HEK293 (cell line): Measurements from ENCODE around the gene FERMT2.

Experiments
- CTCF ChIA-PET: fragments of 350-600 bp; formaldehyde crosslinking; extraction: SDS; loops from one replicate; lab custom pipeline; 2021; ENCODE audit warnings: antibody characterized with exemption; lab: Yijun Ruan, JAX
- POLR2A ChIA-PET: fragments of 300-600 bp; formaldehyde crosslinking; extraction: SDS; loops from one replicate; lab custom pipeline; 2020; ENCODE audit warnings: antibody characterized with exemption, inconsistent platforms; lab: Yijun Ruan, JAX
- H3K27ac ChIP-seq: fragments of 200-500 bp; sonication (Bioruptor generic); 2 replicates; pipeline ENCODE4 v1.5.1; 2014; ENCODE audit warnings: low read depth, low read length, control low read depth, inconsistent platforms; ENCODE audit errors: extremely low read depth
- H3K36me3 ChIP-seq, 2 experiments: fragments of 200-500 bp in 1 of 2; sonication (Bioruptor generic) in 1 of 2; 1 replicate in 1 of 2; 2 replicates in 1 of 2; pipeline ENCODE4 v1.5.1; 2014 to 2017; ENCODE audit warnings: inconsistent platforms in 2 of 2, low read length in 2 of 2; ENCODE audit not compliant: control insufficient read depth in 2 of 2, insufficient read depth in 1 of 2
- H3K4me1 ChIP-seq: fragments of 200-500 bp; sonication (Bioruptor generic); 2 replicates; pipeline ENCODE4 v1.5.1; 2014; ENCODE audit warnings: mild to moderate bottlenecking, low read length, inconsistent platforms; ENCODE audit not compliant: control insufficient read depth, insufficient read depth
- H3K4me3 ChIP-seq: 2 replicates; pipeline ENCODE4 v1.5.1; 2011; ENCODE audit warnings: low read depth, mild to moderate bottlenecking, control low read depth, low read length, moderate library complexity
- H3K9me3 ChIP-seq: fragments of 200-500 bp; sonication (Bioruptor generic); 2 replicates; pipeline ENCODE4 v1.5.1; 2014; ENCODE audit warnings: low read depth, low read length, inconsistent platforms; ENCODE audit not compliant: control insufficient read depth, insufficient read depth
- GLIS1 ChIP-seq: fragments of 450-650 bp; formaldehyde crosslinking; IDR thresholded peaks from 2 replicates; pipeline ENCODE4 v1.5.1; 2016; ENCODE audit warnings: missing biosample characterization, missing genetic modification characterization
- KLF1 ChIP-seq: fragments of 450-650 bp; formaldehyde crosslinking; IDR thresholded peaks from 2 replicates; pipeline ENCODE4 v1.5.1; 2016; ENCODE audit warnings: missing biosample characterization, missing genetic modification characterization
- OVOL3 ChIP-seq: fragments of 450-650 bp; formaldehyde crosslinking; IDR thresholded peaks from 2 replicates; pipeline ENCODE4 v1.5.1; 2016; ENCODE audit warnings: missing biosample characterization, missing genetic modification characterization
- RBAK ChIP-seq: fragments of 450-650 bp; formaldehyde crosslinking; IDR thresholded peaks from 2 replicates; pipeline ENCODE4 v1.5.1; 2016; ENCODE audit warnings: missing biosample characterization, missing genetic modification characterization
- YY2 ChIP-seq: fragments of 450-650 bp; formaldehyde crosslinking; IDR thresholded peaks from 2 replicates; pipeline ENCODE4 v1.5.1; 2016; ENCODE audit warnings: missing biosample characterization, missing genetic modification characterization
- ZEB2 ChIP-seq: fragments of 450-650 bp; formaldehyde crosslinking; IDR thresholded peaks from 2 replicates; pipeline ENCODE4 v1.5.1; 2016; ENCODE audit warnings: missing biosample characterization, missing genetic modification characterization
- ZFP69B ChIP-seq: fragments of 450-650 bp; formaldehyde crosslinking; IDR thresholded peaks from 2 replicates; pipeline ENCODE4 v1.5.1; 2016; ENCODE audit warnings: missing biosample characterization, missing genetic modification characterization
- ZNF175 ChIP-seq: fragments of 450-650 bp; formaldehyde crosslinking; IDR thresholded peaks from 2 replicates; pipeline ENCODE4 v1.5.1; 2016; ENCODE audit warnings: missing biosample characterization, missing genetic modification characterization
- ZNF335 ChIP-seq: fragments of 450-650 bp; formaldehyde crosslinking; conservative IDR thresholded peaks from 2 replicates; pipeline ENCODE4 v1.5.1; 2016; ENCODE audit warnings: missing biosample characterization, missing genetic modification characterization
- ZNF426 ChIP-seq: fragments of 450-650 bp; formaldehyde crosslinking; IDR thresholded peaks from 2 replicates; pipeline ENCODE4 v1.5.1; 2017; ENCODE audit warnings: missing biosample characterization, missing genetic modification characterization, mild to moderate bottlenecking, inconsistent platforms, moderate library complexity
- ZNF473 ChIP-seq: fragments of 450-650 bp; formaldehyde crosslinking; IDR thresholded peaks from 2 replicates; pipeline ENCODE4 v1.5.1; 2017; ENCODE audit warnings: missing biosample characterization, missing genetic modification characterization
- ZNF558 ChIP-seq: fragments of 450-650 bp; formaldehyde crosslinking; IDR thresholded peaks from 2 replicates; pipeline ENCODE4 v1.5.1; 2016; ENCODE audit warnings: missing biosample characterization, missing genetic modification characterization
- ZNF560 ChIP-seq: fragments of 450-650 bp; formaldehyde crosslinking; IDR thresholded peaks from 2 replicates; pipeline ENCODE4 v1.5.1; 2017; ENCODE audit warnings: missing biosample characterization, missing genetic modification characterization, borderline replicate concordance
- ZNF623 ChIP-seq: fragments of 450-650 bp; formaldehyde crosslinking; IDR thresholded peaks from 2 replicates; pipeline ENCODE4 v1.5.1; 2016; ENCODE audit warnings: missing biosample characterization, missing genetic modification characterization
- ZNF629 ChIP-seq: fragments of 450-650 bp; formaldehyde crosslinking; IDR thresholded peaks from 2 replicates; pipeline ENCODE4 v1.5.1; 2017; ENCODE audit warnings: missing biosample characterization, missing genetic modification characterization
- ZNF785 ChIP-seq: fragments of 450-650 bp; formaldehyde crosslinking; IDR thresholded peaks from 2 replicates; pipeline ENCODE4 v1.5.1; 2016; ENCODE audit warnings: missing biosample characterization, missing genetic modification characterization
- ZNF830 ChIP-seq: fragments of 450-650 bp; IDR thresholded peaks from 2 replicates; pipeline ENCODE4 v1.5.0; 2018; ENCODE audit warnings: missing biosample characterization, missing genetic modification characterization, low read depth, mild to moderate bottlenecking, moderate library complexity
- ZNF837 ChIP-seq: fragments of 450-650 bp; formaldehyde crosslinking; IDR thresholded peaks from 2 replicates; pipeline ENCODE4 v1.5.1; 2016; ENCODE audit warnings: missing biosample characterization, missing genetic modification characterization
- ZNF843 ChIP-seq: fragments of 450-650 bp; formaldehyde crosslinking; IDR thresholded peaks from 2 replicates; pipeline ENCODE4 v1.5.1; 2016; ENCODE audit warnings: missing biosample characterization, missing genetic modification characterization
- TF ChIP-seq, protein P1 (sequence below): fragments of 450-650 bp; formaldehyde crosslinking; optimal IDR thresholded peaks from 2 replicates; pipeline ENCODE3; 2016; ENCODE audit warnings: missing biosample characterization, mild to moderate bottlenecking, missing genetic modification characterization
- TF ChIP-seq, protein P2 (sequence below): fragments of 450-650 bp; formaldehyde crosslinking; IDR thresholded peaks from 2 replicates; pipeline ENCODE4 v1.5.1; 2017; ENCODE audit warnings: missing biosample characterization, missing genetic modification characterization
- TF ChIP-seq, protein P3 (sequence below): fragments of 450-650 bp; formaldehyde crosslinking; IDR thresholded peaks from 2 replicates; pipeline ENCODE4 v1.5.1; 2017; ENCODE audit warnings: missing biosample characterization, missing genetic modification characterization
- TF ChIP-seq, protein P4 (sequence below): fragments of 450-650 bp; formaldehyde crosslinking; IDR thresholded peaks from 2 replicates; pipeline ENCODE4 v1.5.1; 2016; ENCODE audit warnings: missing biosample characterization, missing genetic modification characterization
- TF ChIP-seq, protein P5 (sequence below): fragments of 450-650 bp; formaldehyde crosslinking; IDR thresholded peaks from 2 replicates; pipeline ENCODE4 v1.5.1; 2016; ENCODE audit warnings: missing biosample characterization, missing genetic modification characterization
- TF ChIP-seq, protein P6 (sequence below): fragments of 450-650 bp; formaldehyde crosslinking; IDR thresholded peaks from 2 replicates; pipeline ENCODE4 v1.5.1; 2016; ENCODE audit warnings: missing biosample characterization, missing genetic modification characterization
- TF ChIP-seq, protein P7 (sequence below): fragments of 450-650 bp; formaldehyde crosslinking; IDR thresholded peaks from 2 replicates; pipeline ENCODE4 v1.5.1; 2017; ENCODE audit warnings: missing biosample characterization, missing genetic modification characterization

FERMT2 gene

DNA sequence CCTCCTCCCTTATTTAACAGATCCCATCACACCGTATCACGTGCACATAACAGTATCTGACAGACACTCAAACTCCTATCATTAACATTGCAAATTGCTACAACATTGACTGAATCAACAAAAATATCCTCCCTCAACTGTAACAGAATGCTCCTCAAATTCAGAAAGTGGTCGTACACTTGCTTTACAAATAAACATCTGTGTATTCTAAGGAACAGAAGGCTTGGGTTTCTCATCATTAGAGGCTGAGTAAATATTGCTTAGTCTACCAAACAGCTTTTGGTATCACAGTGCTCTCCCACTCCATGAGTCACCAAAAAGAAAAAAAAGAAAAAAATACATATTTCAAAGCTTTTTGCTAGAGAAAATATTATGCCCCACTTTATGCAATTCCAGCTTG is 23.9 kb downstream of the FERMT2 start:
- Histone ChIP-seq H3K9me3 (no peaks in the 10 kb centered on the region), H3K36me3 (no peaks in the 10 kb centered on the region), H3K4me3 (no peak overlapping the region), H3K4me1 (peaks cover 45% of the 10 kb centered on the region), H3K27ac (no peak overlapping the region)
- ChIA-PET POLR2A (interaction anchor here (0.7 kb wide), 1 partner anchor 197 kb away, joined by 3 read pairs; no protein-coding TSS in a partner anchor), CTCF (no interaction called here)
- no peak for TF ChIP-seq ZNF830
- TF ChIP-seq ZNF426 (tag by site-specific recombination) = no peak
- TF ChIP-seq ZNF473 (tag by site-specific recombination) = no peak
- TF ChIP-seq, protein P1, sequence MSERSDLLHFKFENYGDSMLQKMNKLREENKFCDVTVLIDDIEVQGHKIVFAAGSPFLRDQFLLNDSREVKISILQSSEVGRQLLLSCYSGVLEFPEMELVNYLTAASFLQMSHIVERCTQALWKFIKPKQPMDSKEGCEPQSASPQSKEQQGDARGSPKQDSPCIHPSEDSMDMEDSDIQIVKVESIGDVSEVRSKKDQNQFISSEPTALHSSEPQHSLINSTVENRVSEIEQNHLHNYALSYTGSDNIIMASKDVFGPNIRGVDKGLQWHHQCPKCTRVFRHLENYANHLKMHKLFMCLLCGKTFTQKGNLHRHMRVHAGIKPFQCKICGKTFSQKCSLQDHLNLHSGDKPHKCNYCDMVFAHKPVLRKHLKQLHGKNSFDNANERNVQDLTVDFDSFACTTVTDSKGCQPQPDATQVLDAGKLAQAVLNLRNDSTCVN (tag by site-specific recombination) = no peak
- TF ChIP-seq, protein P2, sequence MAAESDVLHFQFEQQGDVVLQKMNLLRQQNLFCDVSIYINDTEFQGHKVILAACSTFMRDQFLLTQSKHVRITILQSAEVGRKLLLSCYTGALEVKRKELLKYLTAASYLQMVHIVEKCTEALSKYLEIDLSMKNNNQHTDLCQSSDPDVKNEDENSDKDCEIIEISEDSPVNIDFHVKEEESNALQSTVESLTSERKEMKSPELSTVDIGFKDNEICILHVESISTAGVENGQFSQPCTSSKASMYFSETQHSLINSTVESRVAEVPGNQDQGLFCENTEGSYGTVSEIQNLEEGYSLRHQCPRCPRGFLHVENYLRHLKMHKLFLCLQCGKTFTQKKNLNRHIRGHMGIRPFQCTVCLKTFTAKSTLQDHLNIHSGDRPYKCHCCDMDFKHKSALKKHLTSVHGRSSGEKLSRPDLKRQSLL (tag by site-specific recombination) = no peak
- no peak for TF ChIP-seq ZNF623 (tag by site-specific recombination)
- no peak for TF ChIP-seq ZNF175 (tag by site-specific recombination)
- no peak for TF ChIP-seq GLIS1
- TF ChIP-seq, protein P3, sequence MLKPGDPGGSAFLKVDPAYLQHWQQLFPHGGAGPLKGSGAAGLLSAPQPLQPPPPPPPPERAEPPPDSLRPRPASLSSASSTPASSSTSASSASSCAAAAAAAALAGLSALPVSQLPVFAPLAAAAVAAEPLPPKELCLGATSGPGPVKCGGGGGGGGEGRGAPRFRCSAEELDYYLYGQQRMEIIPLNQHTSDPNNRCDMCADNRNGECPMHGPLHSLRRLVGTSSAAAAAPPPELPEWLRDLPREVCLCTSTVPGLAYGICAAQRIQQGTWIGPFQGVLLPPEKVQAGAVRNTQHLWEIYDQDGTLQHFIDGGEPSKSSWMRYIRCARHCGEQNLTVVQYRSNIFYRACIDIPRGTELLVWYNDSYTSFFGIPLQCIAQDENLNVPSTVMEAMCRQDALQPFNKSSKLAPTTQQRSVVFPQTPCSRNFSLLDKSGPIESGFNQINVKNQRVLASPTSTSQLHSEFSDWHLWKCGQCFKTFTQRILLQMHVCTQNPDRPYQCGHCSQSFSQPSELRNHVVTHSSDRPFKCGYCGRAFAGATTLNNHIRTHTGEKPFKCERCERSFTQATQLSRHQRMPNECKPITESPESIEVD (tag by site-specific recombination) = peak; percentile 38; the same call in 1 of the 2 replicates
- TF ChIP-seq OVOL3 (tag by site-specific recombination) = 0 out of 2 replicates have a peak, but pooled peaks have one; percentile 20
- TF ChIP-seq, protein P4, sequence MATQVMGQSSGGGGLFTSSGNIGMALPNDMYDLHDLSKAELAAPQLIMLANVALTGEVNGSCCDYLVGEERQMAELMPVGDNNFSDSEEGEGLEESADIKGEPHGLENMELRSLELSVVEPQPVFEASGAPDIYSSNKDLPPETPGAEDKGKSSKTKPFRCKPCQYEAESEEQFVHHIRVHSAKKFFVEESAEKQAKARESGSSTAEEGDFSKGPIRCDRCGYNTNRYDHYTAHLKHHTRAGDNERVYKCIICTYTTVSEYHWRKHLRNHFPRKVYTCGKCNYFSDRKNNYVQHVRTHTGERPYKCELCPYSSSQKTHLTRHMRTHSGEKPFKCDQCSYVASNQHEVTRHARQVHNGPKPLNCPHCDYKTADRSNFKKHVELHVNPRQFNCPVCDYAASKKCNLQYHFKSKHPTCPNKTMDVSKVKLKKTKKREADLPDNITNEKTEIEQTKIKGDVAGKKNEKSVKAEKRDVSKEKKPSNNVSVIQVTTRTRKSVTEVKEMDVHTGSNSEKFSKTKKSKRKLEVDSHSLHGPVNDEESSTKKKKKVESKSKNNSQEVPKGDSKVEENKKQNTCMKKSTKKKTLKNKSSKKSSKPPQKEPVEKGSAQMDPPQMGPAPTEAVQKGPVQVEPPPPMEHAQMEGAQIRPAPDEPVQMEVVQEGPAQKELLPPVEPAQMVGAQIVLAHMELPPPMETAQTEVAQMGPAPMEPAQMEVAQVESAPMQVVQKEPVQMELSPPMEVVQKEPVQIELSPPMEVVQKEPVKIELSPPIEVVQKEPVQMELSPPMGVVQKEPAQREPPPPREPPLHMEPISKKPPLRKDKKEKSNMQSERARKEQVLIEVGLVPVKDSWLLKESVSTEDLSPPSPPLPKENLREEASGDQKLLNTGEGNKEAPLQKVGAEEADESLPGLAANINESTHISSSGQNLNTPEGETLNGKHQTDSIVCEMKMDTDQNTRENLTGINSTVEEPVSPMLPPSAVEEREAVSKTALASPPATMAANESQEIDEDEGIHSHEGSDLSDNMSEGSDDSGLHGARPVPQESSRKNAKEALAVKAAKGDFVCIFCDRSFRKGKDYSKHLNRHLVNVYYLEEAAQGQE (tag by site-specific recombination) = no peak
- no peak for TF ChIP-seq ZNF843 (tag by site-specific recombination)
- peak; percentile 18; the same call in 1 of the 2 replicates for TF ChIP-seq ZNF629
- TF ChIP-seq, protein P5, sequence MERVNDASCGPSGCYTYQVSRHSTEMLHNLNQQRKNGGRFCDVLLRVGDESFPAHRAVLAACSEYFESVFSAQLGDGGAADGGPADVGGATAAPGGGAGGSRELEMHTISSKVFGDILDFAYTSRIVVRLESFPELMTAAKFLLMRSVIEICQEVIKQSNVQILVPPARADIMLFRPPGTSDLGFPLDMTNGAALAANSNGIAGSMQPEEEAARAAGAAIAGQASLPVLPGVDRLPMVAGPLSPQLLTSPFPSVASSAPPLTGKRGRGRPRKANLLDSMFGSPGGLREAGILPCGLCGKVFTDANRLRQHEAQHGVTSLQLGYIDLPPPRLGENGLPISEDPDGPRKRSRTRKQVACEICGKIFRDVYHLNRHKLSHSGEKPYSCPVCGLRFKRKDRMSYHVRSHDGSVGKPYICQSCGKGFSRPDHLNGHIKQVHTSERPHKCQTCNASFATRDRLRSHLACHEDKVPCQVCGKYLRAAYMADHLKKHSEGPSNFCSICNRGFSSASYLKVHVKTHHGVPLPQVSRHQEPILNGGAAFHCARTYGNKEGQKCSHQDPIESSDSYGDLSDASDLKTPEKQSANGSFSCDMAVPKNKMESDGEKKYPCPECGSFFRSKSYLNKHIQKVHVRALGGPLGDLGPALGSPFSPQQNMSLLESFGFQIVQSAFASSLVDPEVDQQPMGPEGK (tag by site-specific recombination) = no peak
- TF ChIP-seq ZNF837 (tag by site-specific recombination) = no peak
- TF ChIP-seq KLF1 (tag by site-specific recombination) = no peak
- TF ChIP-seq, protein P6, sequence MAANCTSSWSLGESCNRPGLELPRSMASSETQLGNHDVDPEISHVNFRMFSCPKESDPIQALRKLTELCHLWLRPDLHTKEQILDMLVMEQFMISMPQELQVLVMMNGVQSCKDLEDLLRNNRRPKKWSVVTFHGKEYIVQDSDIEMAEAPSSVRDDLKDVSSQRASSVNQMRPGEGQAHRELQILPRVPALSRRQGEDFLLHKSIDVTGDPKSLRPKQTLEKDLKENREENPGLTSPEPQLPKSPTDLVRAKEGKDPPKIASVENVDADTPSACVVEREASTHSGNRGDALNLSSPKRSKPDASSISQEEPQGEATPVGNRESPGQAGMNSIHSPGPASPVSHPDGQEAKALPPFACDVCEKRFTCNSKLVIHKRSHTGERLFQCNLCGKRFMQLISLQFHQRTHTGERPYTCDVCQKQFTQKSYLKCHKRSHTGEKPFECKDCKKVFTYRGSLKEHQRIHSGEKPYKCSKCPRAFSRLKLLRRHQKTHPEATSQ (tag by site-specific recombination) = no peak
- no peak for TF ChIP-seq YY2 (tag by site-specific recombination)
- TF ChIP-seq ZNF335 = 0 out of 2 replicates have a peak, but pooled peaks have one; percentile 14
- TF ChIP-seq ZNF560 (tag by site-specific recombination) = no peak
- no peak for TF ChIP-seq ZFP69B (tag by site-specific recombination)
- peak; percentile 49; the same call in 1 of the 2 replicates for TF ChIP-seq ZEB2 (tag by site-specific recombination)
- TF ChIP-seq, protein P7, sequence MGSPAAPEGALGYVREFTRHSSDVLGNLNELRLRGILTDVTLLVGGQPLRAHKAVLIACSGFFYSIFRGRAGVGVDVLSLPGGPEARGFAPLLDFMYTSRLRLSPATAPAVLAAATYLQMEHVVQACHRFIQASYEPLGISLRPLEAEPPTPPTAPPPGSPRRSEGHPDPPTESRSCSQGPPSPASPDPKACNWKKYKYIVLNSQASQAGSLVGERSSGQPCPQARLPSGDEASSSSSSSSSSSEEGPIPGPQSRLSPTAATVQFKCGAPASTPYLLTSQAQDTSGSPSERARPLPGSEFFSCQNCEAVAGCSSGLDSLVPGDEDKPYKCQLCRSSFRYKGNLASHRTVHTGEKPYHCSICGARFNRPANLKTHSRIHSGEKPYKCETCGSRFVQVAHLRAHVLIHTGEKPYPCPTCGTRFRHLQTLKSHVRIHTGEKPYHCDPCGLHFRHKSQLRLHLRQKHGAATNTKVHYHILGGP (tag by site-specific recombination) = peak; percentile 73; the same call in 1 of the 2 replicates
- no peak for TF ChIP-seq RBAK (tag by site-specific recombination)
- TF ChIP-seq ZNF558 (tag by site-specific recombination) = no peak
- no peak for TF ChIP-seq ZNF785 (tag by site-specific recombination)
